Activated naive CD8-positive, alpha-beta T cell treated with anti-CD3 and anti-CD28 coated beads, Interleukin-2, amount 50 U/mL, for 16 hours (primary cell): ENCODE measurements around the gene SLIT3.
"Not testable (repeated sequence)": the region's sequence is repeated elsewhere in the genome, so short reads cannot be mapped to it uniquely, and the experiment has no call there.

Experiments used
- DNase-seq: peaks from one replicate; pipeline ENCODE4 v3.0.0-alpha.2; 2020; ENCODE audit warnings: low read depth, low spot score

The SLIT3 gene

DNA sequence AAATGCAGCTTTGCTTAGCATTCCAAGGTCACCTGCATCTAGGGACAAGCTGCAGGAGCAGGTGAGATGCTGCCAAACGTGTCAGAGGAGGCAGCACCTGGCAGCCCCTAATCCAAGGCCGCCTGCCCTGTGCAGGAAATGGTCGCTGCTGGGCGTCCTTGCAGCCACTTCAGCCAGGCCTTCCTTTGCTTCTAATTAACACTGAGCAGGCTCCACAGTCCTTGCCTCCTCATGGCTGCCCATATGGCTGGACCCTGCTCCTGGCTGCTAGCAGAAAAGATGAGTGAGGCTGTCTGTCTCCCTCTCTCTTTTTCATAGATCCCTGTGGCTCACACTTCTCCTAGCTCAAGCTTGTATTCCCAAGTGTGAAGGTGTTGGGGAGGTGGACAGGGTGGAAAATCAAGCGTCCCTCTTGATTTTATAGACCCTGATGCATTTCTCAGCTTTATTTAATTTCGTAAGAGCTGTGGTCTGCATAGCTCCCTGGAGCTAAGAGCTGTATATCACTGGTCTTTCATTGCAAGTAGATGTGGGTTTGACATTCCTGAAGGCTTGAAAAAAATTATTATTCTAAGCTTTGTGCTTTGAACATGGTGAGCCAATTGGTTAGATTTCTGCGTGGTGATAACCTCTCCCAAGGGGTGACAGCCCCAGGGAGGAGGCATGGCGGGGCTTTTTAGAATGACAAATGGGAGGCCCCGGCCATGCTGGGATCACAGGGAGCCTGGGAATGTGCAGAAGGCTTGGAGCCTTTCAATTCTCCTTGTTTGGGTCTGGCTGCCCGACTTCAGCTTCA, 193.8 kb downstream of the SLIT3 start:
- DNase-seq: no peak

GRCh38 chr5:169105582-169105981, 195.4 kb downstream of the SLIT3 start:
- DNase-seq: not testable (repeated sequence)

GRCh38 chr5:169104937-169105494, 195.9 kb downstream of the SLIT3 start:
- no peak for DNase-seq

- no peak for DNase-seq
Measured at GRCh38 chr5:169103586-169104181, 197.3 kb downstream of the SLIT3 start.

DNA sequence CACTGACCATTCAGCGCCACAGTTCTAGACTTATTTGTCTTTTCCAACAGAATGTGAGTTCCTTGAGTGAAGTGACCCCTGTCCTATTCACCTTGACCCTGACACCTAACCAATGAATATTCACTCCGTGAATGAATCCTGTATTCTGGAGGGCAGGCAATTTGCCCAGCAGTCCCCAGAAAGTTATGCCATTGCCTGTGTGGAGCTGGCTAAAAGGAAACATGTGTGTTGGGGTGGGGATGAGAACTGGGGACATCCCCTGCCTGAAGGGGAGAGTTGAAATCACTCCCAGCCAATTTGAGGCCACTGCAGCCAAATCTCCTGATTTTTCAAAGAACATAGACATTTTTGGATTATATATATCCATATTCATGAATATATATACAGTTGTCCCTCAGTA, 199.0 kb downstream of the SLIT3 start:
- DNase-seq: no peak

- DNase-seq: no peak
Measured at GRCh38 chr5:169100735-169101075, 200.2 kb downstream of the SLIT3 start.

DNA sequence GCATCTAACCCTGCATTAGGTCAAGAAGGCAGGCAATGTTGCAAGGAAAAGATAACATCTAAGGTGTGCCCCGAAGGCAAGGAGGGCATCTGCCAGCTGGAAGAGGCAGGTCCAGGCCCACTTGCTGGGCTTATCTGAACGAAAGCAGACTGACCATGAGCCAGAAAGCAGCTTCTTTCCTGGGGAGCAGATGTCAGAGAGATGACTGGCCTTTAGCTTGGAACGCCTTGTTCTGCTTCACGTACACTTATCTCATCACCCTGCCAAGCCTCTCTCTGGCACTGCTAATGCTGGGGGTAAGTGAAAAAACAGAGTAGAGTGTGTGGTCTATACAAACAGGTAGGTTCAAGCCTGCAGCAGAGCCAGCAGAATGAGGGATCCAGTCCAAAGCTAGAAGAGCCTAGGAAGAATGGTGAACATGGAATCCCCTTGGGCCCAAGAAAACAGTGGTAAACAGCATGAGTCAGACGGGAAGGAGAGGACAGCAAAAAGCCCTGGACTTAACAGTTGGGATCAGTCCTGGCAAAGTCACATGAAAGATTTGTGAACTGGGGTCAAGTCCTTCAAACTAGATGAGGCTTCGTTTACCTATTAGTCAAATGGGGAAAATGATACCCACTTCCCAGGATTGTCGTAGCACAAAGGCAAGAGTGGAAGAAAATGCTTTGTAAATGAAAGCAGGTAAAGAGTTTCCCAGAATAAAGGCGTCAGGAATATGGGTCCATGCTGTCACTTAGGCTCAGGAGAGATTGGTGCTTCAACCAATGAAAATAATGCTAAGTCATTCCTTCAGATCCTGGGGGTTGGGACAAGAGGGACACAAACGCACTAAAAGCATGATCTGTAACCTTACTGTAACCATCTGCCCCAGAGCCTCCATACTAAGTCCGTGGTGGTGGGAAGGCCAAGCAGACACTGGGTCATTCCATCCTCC, 200.9 kb downstream of the SLIT3 start:
- no peak for DNase-seq

GRCh38 chr5:169098331-169099121, 202.4 kb downstream of the SLIT3 start:
- no peak for DNase-seq

GRCh38 chr5:169097374-169098326, 203.3 kb downstream of the SLIT3 start:
- no peak for DNase-seq

- DNase-seq: no peak
Measured at GRCh38 chr5:169095976-169096375, 205.0 kb downstream of the SLIT3 start.

DNA sequence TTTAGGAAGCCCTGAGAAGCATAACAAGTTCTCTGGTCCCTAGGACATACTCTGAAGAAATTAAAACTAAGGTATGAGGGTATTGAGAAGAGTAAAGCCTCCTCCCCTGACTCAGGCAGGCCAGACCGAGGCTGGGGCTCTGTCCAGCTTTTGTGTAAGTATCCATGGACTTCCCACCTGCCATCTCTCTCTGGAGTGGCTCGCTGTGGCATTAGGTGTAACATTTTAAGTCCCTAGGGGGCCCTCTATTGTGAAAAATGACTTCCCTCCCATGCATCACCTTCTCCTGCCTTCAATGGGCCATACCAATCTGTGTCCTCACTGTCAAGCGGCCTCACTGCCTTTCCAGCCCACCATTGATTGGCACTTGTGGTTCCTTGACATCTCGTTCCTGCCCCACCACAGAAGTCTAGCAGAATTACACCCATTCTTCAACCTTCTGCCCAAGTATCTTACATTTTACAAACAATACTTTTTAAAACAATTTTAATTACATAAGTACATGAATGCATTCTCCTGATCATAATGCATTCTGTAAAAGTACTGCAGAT, 205.5 kb downstream of the SLIT3 start:
- DNase-seq: no peak

GRCh38 chr5:169094586-169095409, 206.1 kb downstream of the SLIT3 start:
- no peak for DNase-seq

DNA sequence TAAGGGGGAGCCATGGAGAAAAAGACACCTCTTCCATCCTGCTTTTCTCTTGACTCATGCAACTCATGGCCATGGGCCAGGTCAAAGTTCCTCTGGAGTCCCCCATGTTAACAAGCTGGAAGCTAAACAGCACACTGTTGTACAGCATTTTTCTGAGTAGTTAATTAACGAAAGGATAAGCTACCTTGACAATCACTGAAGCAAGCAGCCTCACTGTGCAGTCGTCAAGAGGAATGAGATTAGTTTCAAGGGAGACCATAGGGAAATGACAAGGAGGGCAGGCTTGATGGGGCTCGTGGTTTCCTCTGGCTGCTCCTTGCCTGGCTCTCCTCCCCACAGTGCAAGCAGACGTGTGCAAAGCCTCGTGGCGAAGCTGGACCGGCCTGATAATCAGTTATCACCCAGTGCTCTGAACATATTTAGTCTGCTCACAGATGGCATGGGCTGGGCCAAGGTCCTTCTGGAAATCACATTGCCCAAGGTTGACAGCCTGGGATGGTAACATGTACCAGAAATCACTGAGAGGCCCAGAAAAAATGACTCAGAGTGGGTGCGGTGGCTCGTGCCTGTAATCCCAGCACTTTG, 209.5 kb downstream of the SLIT3 start:
- no peak for DNase-seq

DNA sequence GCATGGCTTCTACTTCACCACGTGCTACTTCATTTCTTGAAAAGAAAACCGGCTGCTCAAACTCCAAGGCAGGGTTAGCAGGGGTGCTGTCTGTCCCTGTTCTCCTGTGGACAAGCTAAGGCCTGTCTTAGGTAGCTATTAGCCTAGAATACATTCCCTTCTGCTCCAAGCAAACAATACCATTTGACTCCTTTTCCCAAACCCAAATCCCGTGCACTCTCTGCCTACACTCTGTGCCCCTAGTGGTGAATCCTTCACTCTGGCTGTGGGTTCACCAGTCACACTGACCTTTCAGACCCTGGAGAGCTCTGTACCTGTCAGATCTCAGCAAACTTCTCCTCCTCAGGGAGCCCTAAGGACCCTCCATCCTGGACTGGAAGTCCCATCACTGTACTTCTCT, 211.6 kb downstream of the SLIT3 start:
- DNase-seq: no peak

GRCh38 chr5:169088028-169088725, 212.8 kb downstream of the SLIT3 start:
- DNase-seq: no peak

DNA sequence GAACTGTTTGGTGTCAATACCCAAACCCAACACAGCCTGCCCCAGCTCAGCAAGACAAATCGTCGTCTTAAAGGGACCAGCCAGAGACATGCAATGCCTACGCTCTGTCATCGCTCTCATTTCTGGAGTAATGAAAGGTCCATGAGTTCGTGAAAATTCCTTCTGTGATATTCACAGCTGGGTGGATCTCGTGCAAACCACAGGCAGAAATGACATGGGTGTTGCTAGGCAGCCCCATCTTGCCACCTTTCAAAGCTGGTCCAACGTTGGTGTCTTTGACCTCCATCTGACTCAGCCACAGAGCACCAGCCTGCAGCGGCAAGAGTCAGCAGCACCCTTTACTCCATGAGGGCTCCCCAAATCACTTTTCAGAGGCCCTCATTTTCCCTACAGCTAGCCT, 215.3 kb downstream of the SLIT3 start:
- DNase-seq: no peak

DNA sequence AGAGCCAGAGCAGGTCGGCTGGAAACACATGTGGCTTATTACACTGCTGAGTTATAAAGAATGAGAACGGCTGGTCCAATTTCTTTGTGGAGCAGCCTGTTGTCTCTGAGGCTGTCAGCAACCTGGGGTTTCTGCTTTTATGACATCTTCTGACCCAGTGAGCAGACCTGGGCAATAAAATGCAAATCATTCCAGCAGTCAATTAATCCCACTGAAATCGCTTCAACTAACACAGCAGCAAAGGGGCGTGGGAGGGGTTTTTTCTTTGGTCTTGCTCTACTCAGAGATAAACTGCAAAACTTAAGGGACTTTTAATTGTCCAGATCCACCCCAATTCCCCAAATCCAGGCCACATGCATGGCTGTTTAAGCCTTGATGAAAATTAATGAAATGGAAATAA, 215.7 kb downstream of the SLIT3 start:
- no peak for DNase-seq

DNA sequence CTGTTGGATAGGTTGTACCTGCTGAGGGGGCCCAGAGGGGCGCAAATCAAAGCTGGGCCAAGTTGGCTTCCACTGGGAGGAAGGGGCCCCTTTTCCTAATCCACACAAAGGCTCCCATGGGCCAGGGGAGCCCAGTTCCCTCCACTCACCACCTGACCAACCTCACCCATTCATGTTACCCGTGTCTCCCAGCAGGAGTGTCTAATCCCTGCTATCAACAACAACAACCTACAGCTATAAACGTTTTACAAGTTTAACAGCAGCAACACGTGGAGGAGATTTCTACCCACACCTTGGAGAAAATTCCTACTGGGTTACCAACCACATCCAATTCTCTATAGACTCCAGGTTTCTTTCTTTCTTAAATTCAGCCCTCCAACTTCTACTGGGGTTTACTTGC, 216.2 kb downstream of the SLIT3 start:
- DNase-seq: no peak
